ENCODE measurements around the gene PHYH. TPM values are rescaled to one million over a fixed set of nuclear protein-coding genes. Genes with fewer than 3 reads are reported as not detected.
"Not testable (repeated sequence)": the region's sequence is repeated elsewhere in the genome, so short reads cannot be mapped to it uniquely, and the experiment has no call there.

Gene PHYH
- total and polyA plus RNA-seq, 3 experiments from 2014 or later, result 15.6 to 16.5 (median 15.7) TPM

DNA sequence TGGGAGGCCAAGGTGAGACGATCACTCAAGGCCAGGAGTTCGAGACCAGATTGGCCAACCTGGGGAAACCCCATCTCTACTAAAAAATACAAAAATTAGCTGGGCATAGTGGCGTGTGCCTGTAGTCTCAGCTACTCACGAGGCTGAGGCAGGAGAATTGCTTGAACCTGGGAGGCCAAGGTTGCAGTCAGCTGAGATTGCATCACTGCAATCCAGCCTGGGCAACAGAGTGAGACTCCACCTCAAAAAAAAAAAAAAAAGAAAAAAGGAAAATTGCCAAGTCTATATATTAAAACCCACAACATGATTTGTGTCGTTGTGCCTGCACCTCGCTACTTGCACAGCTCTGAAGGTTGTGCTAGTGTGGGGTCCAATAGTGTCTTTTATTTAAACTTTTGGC is 17.5 kb downstream of the PHYH start:
- H3K4me3 ChIP-seq (ENCODE audit: low read length); H3K36me3 ChIP-seq (ENCODE audit: insufficient read depth, low read length); CTCF ChIA-PET; H3K27ac ChIP-seq (ENCODE audit: low read depth, low read length); H3K4me1 Mint-ChIP-seq; H3K9me3 ChIP-seq (ENCODE audit: low read length); H3K27ac Mint-ChIP-seq; DNase-seq; H3K9me3 Mint-ChIP-seq; H3K4me1 ChIP-seq (ENCODE audit: insufficient read depth, low read length); POLR2A ChIA-PET; H3K27me3 Mint-ChIP-seq; H3K27me3 ChIP-seq (ENCODE audit: insufficient read depth, low read length, poor library complexity, severe bottlenecking); H3K4me3 Mint-ChIP-seq: not testable (repeated sequence)
- peaks cover 3 to 46% (median 12%) of the 10 kb centered on the region in 3 donors for H3K36me3 Mint-ChIP-seq

- Mint-ChIP-seq H3K4me1 (peaks cover 1 to 3% (median 2%) of the 10 kb centered on the region in 3 donors), H3K27ac (peak overlapping the region in 1 of 8 donors; percentile 70), H3K9me3 (no peaks in the 10 kb centered on the region), H3K36me3 (peaks cover 3 to 29% (median 8%) of the 10 kb centered on the region in 3 donors), H3K27me3 (no peaks in the 10 kb centered on the region), H3K4me3 (no peak overlapping the region)
- Histone ChIP-seq H3K36me3 (ENCODE audit: insufficient read depth, low read length) (no peaks in the 10 kb centered on the region), H3K4me3 (ENCODE audit: low read length) (no peak overlapping the region), H3K4me1 (ENCODE audit: insufficient read depth, low read length) (no peaks in the 10 kb centered on the region), H3K9me3 (ENCODE audit: low read length) (no peaks in the 10 kb centered on the region), H3K27ac (ENCODE audit: low read depth, low read length) (no peak overlapping the region), H3K27me3 (ENCODE audit: insufficient read depth, low read length, poor library complexity, severe bottlenecking) (no peaks in the 10 kb centered on the region)
- POLR2A ChIA-PET, result interaction anchor here (0.6 kb wide), 1 partner anchor 1383 kb away, joined by 3 read pairs; no protein-coding TSS in a partner anchor
- CTCF ChIA-PET, result interaction anchor here (1.2 kb wide), 1 partner anchor 10 kb away, joined by 3 read pairs; no protein-coding TSS in a partner anchor
- no peak for DNase-seq
Observed at GRCh38 chr10:13276749-13277365, 23.0 kb downstream of the PHYH start.

DNA sequence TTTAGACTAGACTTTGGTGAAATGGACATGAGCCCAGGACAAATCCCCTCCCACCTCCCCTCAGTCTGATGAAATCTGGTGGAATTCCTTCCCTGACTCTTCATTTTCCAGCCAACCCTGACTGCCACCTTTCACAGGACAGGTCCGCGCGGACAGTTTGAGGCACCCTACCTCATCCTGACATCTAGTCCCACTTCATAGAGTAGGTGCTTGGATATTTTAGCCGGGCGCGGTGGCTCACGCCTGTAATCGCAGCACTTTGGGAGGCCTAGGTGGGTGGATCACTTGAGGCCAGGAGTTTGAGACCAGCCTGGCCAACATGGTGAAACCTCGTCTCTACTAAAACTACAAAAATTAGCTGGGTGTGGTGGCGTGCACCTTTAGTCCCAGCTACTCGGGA is 23.7 kb downstream of the PHYH start:
- H3K27me3 Mint-ChIP-seq; H3K27ac ChIP-seq (ENCODE audit: low read depth, low read length); H3K4me3 ChIP-seq (ENCODE audit: low read length); H3K4me1 ChIP-seq (ENCODE audit: insufficient read depth, low read length); H3K27ac Mint-ChIP-seq; DNase-seq; H3K9me3 ChIP-seq (ENCODE audit: low read length); H3K27me3 ChIP-seq (ENCODE audit: insufficient read depth, low read length, poor library complexity, severe bottlenecking); H3K9me3 Mint-ChIP-seq; POLR2A ChIA-PET; H3K36me3 ChIP-seq (ENCODE audit: insufficient read depth, low read length); H3K4me3 Mint-ChIP-seq: not testable (repeated sequence)
- H3K36me3 Mint-ChIP-seq, result peaks cover 6 to 23% (median 7%) of the 10 kb centered on the region in 3 donors
- CTCF ChIA-PET, result interaction anchor here (1.2 kb wide), 1 partner anchor 10 kb away, joined by 3 read pairs; no protein-coding TSS in a partner anchor
- peaks cover 9 to 10% (median 9%) of the 10 kb centered on the region in 3 donors for H3K4me1 Mint-ChIP-seq

DNA sequence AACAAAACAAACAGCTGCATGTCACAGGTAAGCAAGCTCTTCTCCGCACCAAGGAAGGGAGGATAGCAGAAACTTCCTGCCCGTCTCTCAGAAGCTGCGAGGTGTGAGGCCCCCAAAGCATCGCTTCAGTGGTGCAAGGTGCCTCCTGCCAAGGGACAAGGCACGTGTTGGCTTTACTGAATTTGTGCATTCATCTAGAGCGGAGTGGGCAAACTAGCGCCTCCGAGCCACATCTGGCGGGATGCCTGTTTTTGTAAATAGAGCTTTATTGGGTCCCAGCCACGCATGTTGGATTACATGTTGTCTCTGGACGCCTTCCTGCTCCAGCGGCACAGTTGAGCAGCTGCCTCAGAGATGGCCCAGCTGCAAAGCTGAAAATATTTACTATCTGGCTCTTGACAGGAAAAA is 27.7 kb downstream of the PHYH start:
- H3K27me3 ChIP-seq (ENCODE audit: insufficient read depth, low read length, poor library complexity, severe bottlenecking), result no peaks in the 10 kb centered on the region
- peaks cover 0 to 3% (median 0%) of the 10 kb centered on the region in 3 donors for H3K36me3 Mint-ChIP-seq
- no peaks in the 10 kb centered on the region for H3K9me3 ChIP-seq (ENCODE audit: low read length)
- H3K27ac Mint-ChIP-seq, result peak overlapping the region in 3 of 8 donors; percentile 51 to 83 (median 72)
- ChIA-PET CTCF (interaction anchor here (1.2 to 1.4 kb wide), 3 partner anchors 28 to 112 kb away, joined by 3 to 8 read pairs (median 7); partner anchors contain the start of gene PHYH), POLR2A (interaction anchor here (0.6 to 1.1 kb wide), 3 partner anchors 17 to 30 kb away, joined by 3 to 6 read pairs (median 3); partner anchors contain the start of gene PHYH)
- no peak overlapping the region for H3K27ac ChIP-seq (ENCODE audit: low read depth, low read length)
- no peak for DNase-seq
- H3K4me3 ChIP-seq (ENCODE audit: low read length), result no peak overlapping the region
- H3K9me3 Mint-ChIP-seq, result no peaks in the 10 kb centered on the region
- H3K4me3 Mint-ChIP-seq, result peak overlapping the region in 1 of 7 donors; percentile 2
- H3K4me1 Mint-ChIP-seq, result peaks cover 11 to 15% (median 11%) of the 10 kb centered on the region in 3 donors
- H3K27me3 Mint-ChIP-seq, result no peaks in the 10 kb centered on the region
- no peaks in the 10 kb centered on the region for H3K4me1 ChIP-seq (ENCODE audit: insufficient read depth, low read length)
- H3K36me3 ChIP-seq (ENCODE audit: insufficient read depth, low read length), result no peaks in the 10 kb centered on the region

DNA sequence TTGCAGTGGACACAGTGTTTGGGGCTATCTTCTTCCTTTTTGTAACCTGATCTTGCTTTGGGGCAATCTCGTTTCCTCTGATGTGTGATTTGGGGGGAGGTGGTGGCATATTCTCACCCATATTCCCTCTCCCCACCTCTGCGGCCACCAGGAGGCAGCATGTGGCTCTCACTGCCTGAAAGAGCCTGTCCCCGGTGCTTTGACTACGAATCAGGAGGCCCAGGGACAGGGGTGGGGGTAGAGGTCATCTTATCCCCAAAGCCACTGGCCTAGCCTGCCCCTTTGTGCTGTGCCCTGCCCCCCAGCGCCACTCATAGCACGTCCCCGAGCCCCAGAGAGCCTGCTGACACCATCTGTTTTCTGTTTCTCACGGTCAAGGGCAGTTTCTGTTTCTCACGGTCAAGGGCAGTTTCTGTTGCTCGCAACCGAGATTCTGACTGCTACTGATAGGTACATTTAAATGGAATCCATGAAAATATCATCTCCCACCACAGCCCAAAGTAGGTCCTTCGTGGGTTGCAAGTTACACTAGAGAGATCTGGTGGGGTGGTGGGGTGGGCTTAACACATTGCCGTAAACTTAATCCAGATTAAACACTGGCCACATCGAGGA is 28.2 kb downstream of the PHYH start:
- Mint-ChIP-seq H3K36me3 (peaks cover 0 to 3% (median 0%) of the 10 kb centered on the region in 3 donors), H3K9me3 (no peaks in the 10 kb centered on the region), H3K27me3 (no peaks in the 10 kb centered on the region), H3K4me3 (peak overlapping the region in 2 of 7 donors; percentile 37 to 52), H3K4me1 (peaks cover 11 to 15% (median 11%) of the 10 kb centered on the region in 3 donors), H3K27ac (peak overlapping the region in 3 of 8 donors; percentile 51 to 83 (median 72))
- ChIA-PET CTCF (interaction anchor here (1.2 to 1.4 kb wide), 3 partner anchors 29 to 111 kb away, joined by 3 to 8 read pairs (median 7); partner anchors contain the start of gene PHYH), POLR2A (interaction anchor here (1.0 kb wide), 1 partner anchor 30 kb away, joined by 6 read pairs; no protein-coding TSS in a partner anchor)
- H3K9me3 ChIP-seq (ENCODE audit: low read length), result no peaks in the 10 kb centered on the region
- no peak overlapping the region for H3K27ac ChIP-seq (ENCODE audit: low read depth, low read length)
- H3K4me1 ChIP-seq (ENCODE audit: insufficient read depth, low read length), result no peaks in the 10 kb centered on the region
- H3K27me3 ChIP-seq (ENCODE audit: insufficient read depth, low read length, poor library complexity, severe bottlenecking), result no peaks in the 10 kb centered on the region
- DNase-seq, result peak; percentile 26 to 72 (median 47)
- H3K4me3 ChIP-seq (ENCODE audit: low read length), result no peak overlapping the region
- H3K36me3 ChIP-seq (ENCODE audit: insufficient read depth, low read length), result no peaks in the 10 kb centered on the region

- no peaks in the 10 kb centered on the region for H3K27me3 ChIP-seq (ENCODE audit: insufficient read depth, low read length, poor library complexity, severe bottlenecking)
- H3K27ac ChIP-seq (ENCODE audit: low read depth, low read length), result no peak overlapping the region
- Mint-ChIP-seq H3K4me3 (no peak overlapping the region), H3K27ac (peak overlapping the region in 1 of 8 donors; percentile 72), H3K4me1 (peaks cover 11 to 15% (median 11%) of the 10 kb centered on the region in 3 donors), H3K9me3 (no peaks in the 10 kb centered on the region), H3K36me3 (peaks cover 0 to 3% (median 0%) of the 10 kb centered on the region in 3 donors), H3K27me3 (peaks cover 0 to 2% of the 10 kb centered on the region in 2 donors)
- ChIA-PET POLR2A (no interaction called here), CTCF (interaction anchor here (1.5 kb wide), 1 partner anchor 31 kb away, joined by 7 read pairs; no protein-coding TSS in a partner anchor)
- H3K4me1 ChIP-seq (ENCODE audit: insufficient read depth, low read length), result no peaks in the 10 kb centered on the region
- no peak for DNase-seq
- H3K4me3 ChIP-seq (ENCODE audit: low read length), result no peak overlapping the region
- no peaks in the 10 kb centered on the region for H3K36me3 ChIP-seq (ENCODE audit: insufficient read depth, low read length)
- H3K9me3 ChIP-seq (ENCODE audit: low read length), result no peaks in the 10 kb centered on the region
Observed at GRCh38 chr10:13270877-13271551, 28.9 kb downstream of the PHYH start.

- Histone ChIP-seq H3K27ac (ENCODE audit: low read depth, low read length) (no peak overlapping the region), H3K4me1 (ENCODE audit: insufficient read depth, low read length) (no peaks in the 10 kb centered on the region), H3K36me3 (ENCODE audit: insufficient read depth, low read length) (no peaks in the 10 kb centered on the region), H3K27me3 (ENCODE audit: insufficient read depth, low read length, poor library complexity, severe bottlenecking) (no peaks in the 10 kb centered on the region), H3K9me3 (ENCODE audit: low read length) (no peaks in the 10 kb centered on the region), H3K4me3 (ENCODE audit: low read length) (no peak overlapping the region)
- POLR2A ChIA-PET, result no interaction called here
- no peaks in the 10 kb centered on the region for H3K9me3 Mint-ChIP-seq
- peaks cover 11 to 15% (median 11%) of the 10 kb centered on the region in 3 donors for H3K4me1 Mint-ChIP-seq
- H3K27ac Mint-ChIP-seq, result peak overlapping the region in 1 of 8 donors; percentile 2
- no peak for DNase-seq
- peaks cover 0 to 3% (median 0%) of the 10 kb centered on the region in 3 donors for H3K36me3 Mint-ChIP-seq
- CTCF ChIA-PET, result no interaction called here
- no peak overlapping the region for H3K4me3 Mint-ChIP-seq
- H3K27me3 Mint-ChIP-seq, result peaks cover 4 to 20% of the 10 kb centered on the region in 2 donors
Observed at GRCh38 chr10:13268841-13269240, 31.0 kb downstream of the PHYH start.

All from CD8-positive, alpha-beta memory T cell (primary cell).